ENCODE data around the gene GNGT2. TPM values are rescaled to one million over a fixed set of nuclear protein-coding genes. Genes with fewer than 3 reads are reported as not detected.

The GNGT2 gene
- total and polyA plus RNA-seq, 8 donors, result 0.23 to 2.2 (median 0.79) TPM

- Histone ChIP-seq H3K4me1 (no peaks in the 10 kb centered on the region), H3K36me3 (no peaks in the 10 kb centered on the region), H3K27ac (no peak overlapping the region), H3K9me3 (no peaks in the 10 kb centered on the region), H3K4me3 (no peak overlapping the region), H3K27me3 (no peaks in the 10 kb centered on the region)
- no peak for ATAC-seq
- intact Hi-C loops (cut with DNase I), result no loop called here
- WGBS, 2 donors, result 80 to 83% methylated on average over 5 of the region's 5 CpGs
- no peak for DNase-seq
- FAIRE-seq, result no peak
- no peak for TF ChIP-seq CTCF (IDR thresholded peaks at IDR 0.05)
These were observed 32.4 kb upstream of the GNGT2 start for GRCh38 chr17:49242813-49243212.

GRCh38 chr17:49241692-49242397, 31.5 kb upstream of the GNGT2 start:
- Histone ChIP-seq H3K4me3 (no peak overlapping the region), H3K36me3 (no peaks in the 10 kb centered on the region), H3K27me3 (no peaks in the 10 kb centered on the region), H3K27ac (no peak overlapping the region), H3K4me1 (no peaks in the 10 kb centered on the region), H3K9me3 (no peaks in the 10 kb centered on the region)
- DNase-seq, result no peak
- intact Hi-C loops (cut with DNase I), result no loop called here
- no peak for FAIRE-seq
- ATAC-seq, result no peak
- WGBS, 2 donors, result 66 to 70% methylated on average over 9 of the region's 9 CpGs
- no peak for TF ChIP-seq CTCF (IDR thresholded peaks at IDR 0.05)

- TF ChIP-seq CTCF (IDR thresholded peaks at IDR 0.05), result no peak
- no peak overlapping the region for H3K4me3 ChIP-seq
- no peaks in the 10 kb centered on the region for H3K27me3 ChIP-seq
- WGBS, 2 donors, result 77 to 86% methylated on average over 8 of the region's 8 CpGs
- DNase-seq, result no peak
- FAIRE-seq, result no peak
- no peaks in the 10 kb centered on the region for H3K9me3 ChIP-seq
- H3K4me1 ChIP-seq, result no peaks in the 10 kb centered on the region
- H3K36me3 ChIP-seq, result no peaks in the 10 kb centered on the region
- no peak overlapping the region for H3K27ac ChIP-seq
- ATAC-seq, result no peak
- intact Hi-C loops (cut with DNase I), result no loop called here
These were observed 30.7 kb upstream of the GNGT2 start for GRCh38 chr17:49241040-49241439.

- H3K27me3 ChIP-seq, result no peaks in the 10 kb centered on the region
- WGBS, 2 donors, result 26 to 50% methylated on average over 1 of the region's 1 CpG
- FAIRE-seq, result no peak
- TF ChIP-seq CTCF (IDR thresholded peaks at IDR 0.05), result no peak
- H3K27ac ChIP-seq, result no peak overlapping the region
- intact Hi-C loops (cut with DNase I), result no loop called here
- H3K4me3 ChIP-seq, result no peak overlapping the region
- H3K4me1 ChIP-seq, result no peaks in the 10 kb centered on the region
- DNase-seq, result no peak
- H3K36me3 ChIP-seq, result no peaks in the 10 kb centered on the region
- no peak for ATAC-seq
- no peaks in the 10 kb centered on the region for H3K9me3 ChIP-seq
These were observed 30.2 kb upstream of the GNGT2 start for GRCh38 chr17:49240619-49241018.

GRCh38 chr17:49239963-49240362, 29.6 kb upstream of the GNGT2 start:
- intact Hi-C loops (cut with DNase I), result no loop called here

More at GRCh38 chr17:49239963-49240362, 29.6 kb upstream of the GNGT2 start:
- FAIRE-seq (no peak), ATAC-seq (no peak), DNase-seq (no peak)
- Histone ChIP-seq H3K4me1 (no peaks in the 10 kb centered on the region), H3K9me3 (no peaks in the 10 kb centered on the region), H3K36me3 (no peaks in the 10 kb centered on the region), H3K4me3 (no peak overlapping the region), H3K27ac (no peak overlapping the region), H3K27me3 (no peaks in the 10 kb centered on the region)
- no peak for TF ChIP-seq CTCF (IDR thresholded peaks at IDR 0.05)
- 76 to 94% methylated on average over 1 of the region's 1 CpG for WGBS, 2 donors
